RPMI7951 (cell line): ENCODE data around the gene PIH1D1. TPM values are rescaled to one million over a fixed set of nuclear protein-coding genes. Genes with fewer than 3 reads are reported as not detected.
"Not testable (repeated sequence)": the region's sequence is repeated elsewhere in the genome, so short reads cannot be mapped to it uniquely, and the experiment has no call there.

Experiments
- DNase-seq: peaks from one replicate; pipeline ENCODE4 v3.0.0-alpha.2; 2012; ENCODE audit warnings: low read depth
- total RNA-seq: library from RNA; depleted of rRNA; stranded (reverse); fragments of >200 nt; shearing (Covaris generic); gene quantifications from 2 replicates; pipeline ENCODE4 v1.2.3, GENCODE V29; 2014

Gene PIH1D1
- total RNA-seq, 1 experiment from 2014 or later = 176 TPM

- no peak for DNase-seq
These were observed 29.5 kb upstream of the PIH1D1 start for GRCh38 chr19:49481020-49481683.

- no peak for DNase-seq
These were observed 28.5 kb upstream of the PIH1D1 start for GRCh38 chr19:49479975-49480628.

- DNase-seq = no peak
These were observed 24.6 kb upstream of the PIH1D1 start for GRCh38 chr19:49475995-49476880.

- DNase-seq = no peak
These were observed 23.7 kb upstream of the PIH1D1 start for GRCh38 chr19:49475191-49475917.

GRCh38 chr19:49474542-49474924 is 22.9 kb upstream of the PIH1D1 start:
- no peak for DNase-seq

- DNase-seq = peak; percentile 83
These were observed 22.4 kb upstream of the PIH1D1 start, which contains the start of gene FLT3LG for GRCh38 chr19:49473868-49474541. TSS of gene FLT3LG (plus strand) at chr19:49474215. CDS start at chr19:49474640, 425 bp downstream.

GRCh38 chr19:49473501-49473867 is 21.9 kb upstream of the PIH1D1 start:
- DNase-seq = not testable (repeated sequence)

- no peak for DNase-seq
These were observed 21.3 kb upstream of the PIH1D1 start for GRCh38 chr19:49472936-49473335.

- no peak for DNase-seq
These were observed 19.0 kb upstream of the PIH1D1 start for GRCh38 chr19:49470615-49470978.

GRCh38 chr19:49469828-49470614 is 18.4 kb upstream of the PIH1D1 start:
- DNase-seq = peak; percentile 64

- DNase-seq = peak; percentile 67
These were observed 17.3 kb upstream of the PIH1D1 start for GRCh38 chr19:49468746-49469447.

- no peak for DNase-seq
These were observed 16.6 kb upstream of the PIH1D1 start for GRCh38 chr19:49468199-49468598.

GRCh38 chr19:49465371-49465770 is 13.8 kb upstream of the PIH1D1 start:
- DNase-seq = no peak

GRCh38 chr19:49463960-49464740 is 12.5 kb upstream of the PIH1D1 start:
- DNase-seq = no peak

GRCh38 chr19:49462492-49462891 is 10.9 kb upstream of the PIH1D1 start:
- DNase-seq = no peak

- no peak for DNase-seq
These were observed 10.0 kb upstream of the PIH1D1 start for GRCh38 chr19:49461656-49462055.

GRCh38 chr19:49461130-49461529 is 9.5 kb upstream of the PIH1D1 start:
- not testable (repeated sequence) for DNase-seq

GRCh38 chr19:49459388-49459787 is 7.8 kb upstream of the PIH1D1 start:
- no peak for DNase-seq

GRCh38 chr19:49458567-49458903 is 6.9 kb upstream of the PIH1D1 start:
- no peak for DNase-seq
